Kidney epithelial cell (primary cell): Measurements from ENCODE around the gene ASIP. TPM values are rescaled to one million over a fixed set of nuclear protein-coding genes. Genes with fewer than 3 reads are reported as not detected.

Experiments
- DNase-seq: peaks from one replicate; pipeline ENCODE4 v3.0.0-alpha.2; 2010; ENCODE audit warnings: low read depth
- H3K27me3 ChIP-seq: 2 replicates; pipeline ENCODE4 v1.6.0; 2011; ENCODE audit warnings: low read length; ENCODE audit not compliant: control insufficient read depth, insufficient read depth
- H3K36me3 ChIP-seq: 2 replicates; pipeline ENCODE4 v1.5.1; 2011; ENCODE audit warnings: low read length; ENCODE audit not compliant: control insufficient read depth, insufficient read depth
- H3K4me3 ChIP-seq: 2 replicates; pipeline ENCODE4 v1.5.1; 2011; ENCODE audit warnings: low read depth, mild to moderate bottlenecking, control low read depth, low read length
- total RNA-seq: library from RNA; depleted of rRNA; stranded (reverse); fragments of >200 nt; gene quantifications from 2 replicates; pipeline ENCODE4 v1.2.3, GENCODE V29; 2015
- TF ChIP-seq, protein P1 (sequence below): IDR thresholded peaks from 2 replicates; pipeline ENCODE4 v1.5.1; 2011; ENCODE audit warnings: mild to moderate bottlenecking, moderate library complexity, low read length, control low read depth, inconsistent platforms; ENCODE audit not compliant: insufficient read depth, poor library complexity, severe bottlenecking

The ASIP gene
- total RNA-seq, 1 donor from 2014 or later, result not detected

DNA sequence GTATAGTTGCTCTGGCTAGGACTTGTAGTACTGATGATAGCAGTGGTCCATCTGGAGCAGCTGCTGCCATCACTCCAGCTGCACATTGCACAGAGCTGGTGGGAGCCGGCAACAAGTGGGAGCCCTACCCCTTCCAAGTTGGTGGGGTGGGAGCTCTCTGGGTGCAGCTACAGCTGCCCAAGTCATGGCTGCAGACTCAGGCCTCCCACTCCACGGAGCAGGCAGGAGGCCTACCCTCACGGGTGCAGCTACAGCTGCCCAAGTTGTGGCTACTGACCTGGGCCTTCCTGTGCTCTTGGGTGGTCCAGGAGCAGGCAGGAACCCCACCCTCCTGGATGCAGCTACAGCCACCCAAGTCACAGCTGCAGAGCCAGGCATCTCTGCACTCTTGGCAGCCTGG lies 32.1 kb upstream of the ASIP start:
- no peaks in the 10 kb centered on the region for H3K36me3 ChIP-seq
- no peaks in the 10 kb centered on the region for H3K27me3 ChIP-seq
- H3K4me3 ChIP-seq, result no peak overlapping the region
- DNase-seq, result no peak
- TF ChIP-seq, protein P1, sequence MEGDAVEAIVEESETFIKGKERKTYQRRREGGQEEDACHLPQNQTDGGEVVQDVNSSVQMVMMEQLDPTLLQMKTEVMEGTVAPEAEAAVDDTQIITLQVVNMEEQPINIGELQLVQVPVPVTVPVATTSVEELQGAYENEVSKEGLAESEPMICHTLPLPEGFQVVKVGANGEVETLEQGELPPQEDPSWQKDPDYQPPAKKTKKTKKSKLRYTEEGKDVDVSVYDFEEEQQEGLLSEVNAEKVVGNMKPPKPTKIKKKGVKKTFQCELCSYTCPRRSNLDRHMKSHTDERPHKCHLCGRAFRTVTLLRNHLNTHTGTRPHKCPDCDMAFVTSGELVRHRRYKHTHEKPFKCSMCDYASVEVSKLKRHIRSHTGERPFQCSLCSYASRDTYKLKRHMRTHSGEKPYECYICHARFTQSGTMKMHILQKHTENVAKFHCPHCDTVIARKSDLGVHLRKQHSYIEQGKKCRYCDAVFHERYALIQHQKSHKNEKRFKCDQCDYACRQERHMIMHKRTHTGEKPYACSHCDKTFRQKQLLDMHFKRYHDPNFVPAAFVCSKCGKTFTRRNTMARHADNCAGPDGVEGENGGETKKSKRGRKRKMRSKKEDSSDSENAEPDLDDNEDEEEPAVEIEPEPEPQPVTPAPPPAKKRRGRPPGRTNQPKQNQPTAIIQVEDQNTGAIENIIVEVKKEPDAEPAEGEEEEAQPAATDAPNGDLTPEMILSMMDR, result no peak

DNA sequence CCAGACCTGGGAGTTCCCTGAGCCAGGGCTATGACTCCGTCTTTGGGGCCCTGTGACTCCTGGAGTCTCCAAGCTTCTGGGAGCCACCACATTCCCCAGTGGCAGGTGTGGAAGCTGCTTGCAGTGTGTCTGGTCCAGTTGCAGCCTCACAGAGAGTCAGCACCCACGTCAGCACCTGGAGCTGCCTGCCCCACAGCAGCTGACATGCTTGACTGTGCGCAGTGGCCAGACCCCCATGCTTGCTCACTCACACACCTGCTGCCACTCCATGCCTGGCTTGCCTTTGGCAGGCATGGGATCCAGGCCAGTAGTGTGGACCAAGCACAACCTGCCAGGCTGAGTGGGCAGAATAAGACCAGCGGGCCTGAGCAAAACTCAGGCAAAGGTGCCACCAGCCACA lies 31.0 kb upstream of the ASIP start:
- no peak for DNase-seq
- no peak overlapping the region for H3K4me3 ChIP-seq
- TF ChIP-seq, protein P1, result no peak
- no peaks in the 10 kb centered on the region for H3K36me3 ChIP-seq
- no peaks in the 10 kb centered on the region for H3K27me3 ChIP-seq

DNA sequence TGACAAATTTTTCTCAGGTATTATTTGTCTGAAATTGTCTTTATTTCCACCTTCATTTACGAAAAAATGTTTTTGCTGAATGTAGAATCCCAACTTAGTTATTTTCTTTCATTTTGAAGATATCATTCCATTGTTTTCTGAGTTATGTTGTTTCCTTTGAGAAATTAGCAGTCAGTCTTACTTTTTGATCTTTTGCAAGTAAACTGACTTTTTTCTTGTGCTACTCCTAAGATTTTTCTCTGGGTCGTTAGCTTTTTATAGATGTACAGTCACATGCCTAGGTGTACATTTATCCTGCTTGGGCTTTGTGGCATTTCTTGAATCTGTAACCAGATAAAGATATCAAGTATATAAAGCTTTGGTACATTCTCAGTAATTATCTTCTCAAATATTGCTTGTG lies 29.6 kb upstream of the ASIP start:
- TF ChIP-seq, protein P1, result no peak
- no peaks in the 10 kb centered on the region for H3K36me3 ChIP-seq
- no peak for DNase-seq

DNA sequence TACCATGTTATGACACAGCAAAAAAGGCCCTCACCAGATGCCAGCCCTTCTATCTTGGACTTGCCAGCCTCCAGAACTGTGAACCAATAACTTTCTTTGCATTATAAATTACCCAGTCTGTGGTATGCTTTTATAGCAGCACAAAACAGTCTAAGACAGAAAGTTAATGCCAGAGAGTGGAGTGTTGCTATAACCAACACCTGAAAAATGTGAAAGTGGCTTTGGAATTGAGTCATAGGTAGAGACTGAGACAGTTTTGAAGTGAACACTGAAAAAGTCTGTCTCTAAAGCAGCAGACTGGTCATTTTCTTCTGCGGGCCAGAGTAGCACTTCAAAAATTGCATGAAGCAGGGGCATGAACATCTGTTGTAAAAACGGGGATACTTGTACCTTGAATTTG lies 28.0 kb upstream of the ASIP start:
- H3K27me3 ChIP-seq, result no peaks in the 10 kb centered on the region
- TF ChIP-seq, protein P1, result no peak
- no peak overlapping the region for H3K4me3 ChIP-seq
- no peaks in the 10 kb centered on the region for H3K36me3 ChIP-seq
- no peak for DNase-seq

More for the DNA sequence above, 29.6 kb upstream of the ASIP start:
- Histone ChIP-seq H3K4me3 (no peak overlapping the region), H3K27me3 (no peaks in the 10 kb centered on the region)

DNA sequence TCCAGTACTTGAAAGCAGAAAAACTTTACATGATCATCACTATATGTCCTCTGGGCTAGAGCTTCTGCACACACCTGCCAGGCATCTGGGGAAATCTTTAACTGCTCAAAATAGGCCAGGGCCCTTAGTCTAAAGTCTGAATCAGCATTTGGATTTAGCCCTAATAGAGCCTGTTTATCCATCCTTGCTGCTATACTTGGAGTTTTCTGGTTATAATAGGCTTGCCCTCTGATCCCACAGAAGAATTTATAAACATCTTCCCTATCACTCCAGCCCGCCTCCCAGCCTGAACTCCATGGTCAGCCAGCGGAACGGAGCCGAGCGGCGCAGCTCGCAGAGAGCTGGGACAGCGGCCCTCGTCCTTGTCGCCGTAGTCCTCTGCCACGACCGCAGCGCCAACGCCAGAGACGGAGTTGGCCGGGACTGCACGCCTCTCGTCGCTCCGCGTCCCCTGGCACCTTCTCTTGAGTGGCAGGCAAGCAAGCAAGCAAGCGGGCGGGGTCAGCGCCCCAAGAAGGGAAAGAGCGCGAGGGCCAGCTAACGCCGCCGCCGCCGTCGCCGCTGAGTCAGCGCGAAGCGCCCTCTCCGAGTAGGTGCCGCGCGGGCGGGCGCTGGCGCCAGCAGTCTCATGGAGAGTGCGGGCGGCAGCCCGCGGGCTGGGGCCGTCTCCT lies 25.4 kb upstream of the ASIP start:
- Histone ChIP-seq H3K36me3 (no peaks in the 10 kb centered on the region), H3K4me3 (peak overlapping the region; percentile 64), H3K27me3 (no peaks in the 10 kb centered on the region)
- peak; percentile 7 for DNase-seq
- TF ChIP-seq, protein P1, result no peak

DNA sequence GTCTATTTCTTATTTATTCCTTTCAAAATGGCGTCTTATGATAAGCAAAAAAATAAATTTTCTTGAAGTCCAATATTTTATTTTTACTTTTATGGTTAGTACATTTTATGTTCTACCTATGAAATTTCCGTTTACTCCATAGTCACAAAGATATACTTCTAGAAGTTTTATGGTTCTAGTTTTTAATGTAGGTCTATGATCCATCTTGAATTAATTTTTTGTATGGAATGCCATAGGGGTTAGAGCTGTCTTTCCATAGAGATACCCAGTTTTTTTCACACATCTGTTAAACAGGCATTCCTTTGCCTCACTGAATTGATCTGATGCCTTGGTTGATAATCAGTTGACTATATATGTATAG lies 24.9 kb upstream of the ASIP start:
- Histone ChIP-seq H3K27me3 (no peaks in the 10 kb centered on the region), H3K36me3 (no peaks in the 10 kb centered on the region), H3K4me3 (peak overlapping the region; percentile 64)
- TF ChIP-seq, protein P1, result no peak
- DNase-seq, result no peak
